SU-DHL-6 (cell line): ENCODE data around the gene SLC39A8.

Experiments used
- H2AFZ ChIP-seq: fragments of 200-600 bp; sonication (generic); 2 replicates; pipeline ENCODE4 v1.6.1; 2014; ENCODE audit warnings: low read depth, mild to moderate bottlenecking, moderate library complexity, mixed read lengths, antibody characterized with exemption, low read length; ENCODE audit not compliant: severe bottlenecking
- H3F3A ChIP-seq: fragments of 200-600 bp; shearing (Covaris generic); 2 replicates; pipeline ENCODE4 v1.6.0; 2016; ENCODE audit warnings: antibody characterized with exemption, mild to moderate bottlenecking; ENCODE audit not compliant: insufficient read depth
- H3K27ac ChIP-seq: fragments of 200-600 bp; sonication (generic); 2 replicates; pipeline ENCODE4 v1.5.1; 2016; ENCODE audit warnings: low read depth, mild to moderate bottlenecking, low read length, moderate library complexity, mixed read lengths
- H3K27me3 ChIP-seq: fragments of 200-600 bp; sonication (generic), shearing (Covaris generic); 2 replicates; pipeline ENCODE4 v1.6.0; 2014; ENCODE audit warnings: mild to moderate bottlenecking, low read length
- H3K36me3 ChIP-seq: fragments of 200-600 bp; sonication (generic); 2 replicates; pipeline ENCODE4 v1.6.1; 2014; ENCODE audit warnings: mild to moderate bottlenecking, low read length, mixed read lengths
- H3K4me2 ChIP-seq: fragments of 300-600, 200-600 bp; shearing (Covaris generic), sonication (generic); 2 replicates; pipeline ENCODE4 v1.6.0; 2014; ENCODE audit warnings: low read length, low read depth, mild to moderate bottlenecking; ENCODE audit not compliant: poor library complexity, severe bottlenecking
- H3K4me3 ChIP-seq: fragments of 200-600 bp; sonication (generic); 2 replicates; pipeline ENCODE4 v1.5.1; 2014; ENCODE audit warnings: antibody characterized with exemption, low read length, mild to moderate bottlenecking, mixed read lengths; ENCODE audit not compliant: insufficient read depth, poor library complexity, severe bottlenecking
- H3K79me2 ChIP-seq: fragments of 200-600 bp; sonication (generic); 2 replicates; pipeline ENCODE4 v1.6.1; 2014; ENCODE audit warnings: mild to moderate bottlenecking, low read length, moderate library complexity; ENCODE audit not compliant: insufficient read depth
- H3K9ac ChIP-seq: fragments of 200-600 bp; sonication (generic); 2 replicates; pipeline ENCODE4 v1.7.0; 2014; ENCODE audit warnings: mild to moderate bottlenecking, low read length
- H3K9me2 ChIP-seq: fragments of 200-600 bp; sonication (generic); replicated peaks from 2 replicates; pipeline ENCODE4 v1.6.1; 2014; ENCODE audit warnings: low read length; ENCODE audit not compliant: insufficient read depth
- H3K9me3 ChIP-seq: fragments of 200-600 bp; sonication (generic); 2 replicates; pipeline ENCODE4 v1.6.1; 2014; ENCODE audit warnings: low read length, mixed read lengths; ENCODE audit not compliant: insufficient read depth
- H4K20me1 ChIP-seq: fragments of 200-600 bp; sonication (generic); 2 replicates; pipeline ENCODE4 v1.6.1; 2014; ENCODE audit warnings: low read depth, mild to moderate bottlenecking, antibody characterized with exemption, low read length, moderate library complexity, mixed read lengths
- CTCF ChIP-seq: fragments of 200-600 bp; sonication (generic); IDR thresholded peaks from one replicate; pipeline ENCODE4 v1.5.1; 2017; ENCODE audit warnings: antibody characterized with exemption, mild to moderate bottlenecking, low read length, moderate library complexity; ENCODE audit not compliant: insufficient read depth, poor library complexity, severe bottlenecking
- EZH2phosphoT487 ChIP-seq: fragments of 200-600 bp; sonication (generic), shearing (Covaris generic); conservative IDR thresholded peaks from 2 replicates; pipeline ENCODE4 v1.6.1; 2018; ENCODE audit warnings: mild to moderate bottlenecking, antibody characterized with exemption, low read length, moderate library complexity, mixed read lengths

The SLC39A8 gene

DNA sequence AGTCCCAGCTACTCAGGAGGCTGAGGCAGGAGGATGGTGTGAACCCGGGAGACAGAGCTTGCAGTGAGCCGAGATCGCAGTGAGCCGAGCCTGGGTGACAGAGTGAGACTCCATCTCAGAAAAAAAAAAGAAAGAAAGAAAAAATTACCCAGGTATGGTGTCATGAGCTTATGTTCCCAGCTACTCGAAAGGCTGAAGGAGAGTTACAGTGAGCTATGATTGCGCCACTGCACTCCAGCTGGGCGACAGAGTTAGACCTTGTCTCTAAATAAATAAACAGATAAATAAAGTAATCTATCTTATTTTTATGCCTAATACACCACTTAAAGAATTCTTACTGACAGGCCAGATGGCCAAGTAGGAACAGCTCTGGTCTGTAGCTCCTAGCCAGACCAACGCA is 73.0 kb downstream of the SLC39A8 start:
- no peak overlapping the region for H2AFZ ChIP-seq
- no peaks in the 10 kb centered on the region for H3K27me3 ChIP-seq
- no peak overlapping the region for H3K4me3 ChIP-seq
- no peaks in the 10 kb centered on the region for H3K9me2 ChIP-seq
- TF ChIP-seq CTCF (no peak), EZH2phosphoT487 (no peak)
- no peaks in the 10 kb centered on the region for H4K20me1 ChIP-seq
- no peaks in the 10 kb centered on the region for H3F3A ChIP-seq
- no peak overlapping the region for H3K4me2 ChIP-seq
- H3K9me3 ChIP-seq = no peaks in the 10 kb centered on the region
- H3K36me3 ChIP-seq = no peaks in the 10 kb centered on the region
- no peak overlapping the region for H3K9ac ChIP-seq
- no peaks in the 10 kb centered on the region for H3K79me2 ChIP-seq
- no peak overlapping the region for H3K27ac ChIP-seq

DNA sequence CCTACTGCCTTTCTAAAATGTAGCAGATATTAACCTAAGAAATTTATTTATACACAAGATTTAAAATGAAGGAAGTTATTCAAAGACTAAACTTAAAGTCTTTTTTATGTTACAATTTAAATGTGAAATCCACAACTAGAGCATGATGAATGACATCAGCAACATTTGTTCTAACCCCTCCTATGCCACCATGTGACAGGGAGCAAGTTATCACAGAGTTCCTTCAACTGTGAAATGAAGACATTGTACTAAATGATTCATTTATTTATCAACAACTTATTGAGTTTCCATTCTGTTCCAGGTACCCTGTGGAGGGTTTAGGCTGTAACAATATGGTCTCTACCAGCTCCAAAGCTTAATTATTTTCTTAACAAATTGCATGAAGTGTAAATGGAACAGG is 76.9 kb downstream of the SLC39A8 start:
- Histone ChIP-seq H4K20me1 (no peaks in the 10 kb centered on the region), H3K79me2 (no peaks in the 10 kb centered on the region), H3K9me3 (no peaks in the 10 kb centered on the region), H3K36me3 (no peaks in the 10 kb centered on the region), H2AFZ (no peak overlapping the region), H3K27me3 (no peaks in the 10 kb centered on the region), H3F3A (no peaks in the 10 kb centered on the region), H3K27ac (no peak overlapping the region), H3K9ac (no peak overlapping the region), H3K4me3 (no peak overlapping the region), H3K9me2 (no peaks in the 10 kb centered on the region), H3K4me2 (no peak overlapping the region)
- no peak for TF ChIP-seq CTCF
- no peak for TF ChIP-seq EZH2phosphoT487

DNA sequence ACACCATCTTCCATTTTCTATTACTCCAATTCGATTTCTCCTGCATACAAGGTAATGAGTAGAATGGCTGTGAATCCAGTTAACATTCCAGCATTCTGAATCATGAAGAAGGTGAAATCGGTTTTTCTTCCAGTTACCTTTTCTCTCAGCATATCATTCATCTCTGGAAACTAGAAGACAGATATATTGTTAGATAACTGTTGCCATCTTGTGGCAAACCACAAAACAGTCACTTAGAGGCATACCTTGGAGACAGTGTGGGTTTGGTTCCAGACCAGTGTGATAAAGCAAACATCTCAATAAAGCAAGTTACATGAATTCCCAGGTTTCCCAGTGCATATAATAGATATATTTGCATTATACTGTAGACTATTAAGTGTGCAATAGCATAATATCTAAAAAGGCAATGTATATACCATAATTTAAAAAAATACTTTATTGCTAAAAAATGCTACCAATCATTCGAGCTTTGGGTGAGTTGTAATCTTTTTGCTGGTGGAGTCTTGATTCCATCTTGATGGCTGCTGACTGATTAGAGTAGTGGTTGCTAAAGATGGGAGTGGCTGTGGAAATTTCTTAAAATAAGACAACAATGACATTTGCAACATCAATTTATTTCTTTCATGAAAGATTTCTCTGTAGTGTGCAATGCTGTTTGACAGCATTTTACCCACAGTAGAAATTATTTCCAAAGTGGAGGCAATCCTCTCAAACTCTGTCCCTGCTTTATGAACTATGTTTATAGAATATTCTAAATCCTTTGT is 82.1 kb downstream of the SLC39A8 start:
- H4K20me1 ChIP-seq = no peaks in the 10 kb centered on the region
- no peaks in the 10 kb centered on the region for H3K9me2 ChIP-seq
- no peak overlapping the region for H3K4me2 ChIP-seq
- H2AFZ ChIP-seq = no peak overlapping the region
- H3K9ac ChIP-seq = no peak overlapping the region
- H3F3A ChIP-seq = no peaks in the 10 kb centered on the region
- no peak overlapping the region for H3K4me3 ChIP-seq
- peaks cover 3% of the 10 kb centered on the region; the same call in 1 of the 2 replicates for H3K36me3 ChIP-seq
- no peaks in the 10 kb centered on the region for H3K9me3 ChIP-seq
- H3K27me3 ChIP-seq = no peaks in the 10 kb centered on the region
- H3K27ac ChIP-seq = no peak overlapping the region
- no peak for TF ChIP-seq CTCF
- TF ChIP-seq EZH2phosphoT487 = no peak
- no peaks in the 10 kb centered on the region for H3K79me2 ChIP-seq
